ENCODE results near the gene TEX28. TPM values are rescaled to one million over a fixed set of nuclear protein-coding genes. Genes with fewer than 3 reads are reported as not detected.

Gene TEX28
- total RNA-seq, 1 donor from 2014 or later = not detected

DNA sequence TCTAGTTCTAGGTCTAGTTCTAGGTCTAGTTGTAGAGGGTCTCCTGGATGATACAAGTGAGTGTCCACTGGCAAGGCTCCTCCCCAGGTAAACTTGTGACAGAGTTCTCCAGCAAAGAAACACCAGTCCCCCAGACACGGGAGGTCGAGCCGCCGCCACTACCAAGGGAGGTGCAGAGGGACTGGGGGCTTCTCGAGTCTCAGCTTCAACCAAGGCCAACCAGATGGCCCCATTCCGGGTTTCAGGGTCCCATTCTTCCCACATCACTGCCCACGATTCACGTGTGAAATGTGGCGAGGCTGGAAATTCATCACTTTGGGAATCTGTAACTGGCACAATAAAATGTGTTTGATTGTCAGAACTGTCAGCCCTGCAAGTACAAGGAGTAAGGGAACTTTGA, 38.2 kb upstream of the TEX28 start:
- Histone ChIP-seq H3K36me3 (no peaks in the 10 kb centered on the region), H3K4me1 (no peaks in the 10 kb centered on the region), H3K9me3 (no peaks in the 10 kb centered on the region), H3K27me3 (no peaks in the 10 kb centered on the region), H3K4me3 (no peak overlapping the region), H3K27ac (no peak overlapping the region)
- intact Hi-C loops (cut with DNase I) = no loop called here
- TF ChIP-seq POLR2A (IDR thresholded peaks at IDR 0.05) (no peak), POLR2AphosphoS5 (IDR thresholded peaks at IDR 0.05; ENCODE audit: insufficient read depth in 1 of 2, low read depth in 1 of 2) (no peak)
- TF ChIP-seq, protein P1, sequence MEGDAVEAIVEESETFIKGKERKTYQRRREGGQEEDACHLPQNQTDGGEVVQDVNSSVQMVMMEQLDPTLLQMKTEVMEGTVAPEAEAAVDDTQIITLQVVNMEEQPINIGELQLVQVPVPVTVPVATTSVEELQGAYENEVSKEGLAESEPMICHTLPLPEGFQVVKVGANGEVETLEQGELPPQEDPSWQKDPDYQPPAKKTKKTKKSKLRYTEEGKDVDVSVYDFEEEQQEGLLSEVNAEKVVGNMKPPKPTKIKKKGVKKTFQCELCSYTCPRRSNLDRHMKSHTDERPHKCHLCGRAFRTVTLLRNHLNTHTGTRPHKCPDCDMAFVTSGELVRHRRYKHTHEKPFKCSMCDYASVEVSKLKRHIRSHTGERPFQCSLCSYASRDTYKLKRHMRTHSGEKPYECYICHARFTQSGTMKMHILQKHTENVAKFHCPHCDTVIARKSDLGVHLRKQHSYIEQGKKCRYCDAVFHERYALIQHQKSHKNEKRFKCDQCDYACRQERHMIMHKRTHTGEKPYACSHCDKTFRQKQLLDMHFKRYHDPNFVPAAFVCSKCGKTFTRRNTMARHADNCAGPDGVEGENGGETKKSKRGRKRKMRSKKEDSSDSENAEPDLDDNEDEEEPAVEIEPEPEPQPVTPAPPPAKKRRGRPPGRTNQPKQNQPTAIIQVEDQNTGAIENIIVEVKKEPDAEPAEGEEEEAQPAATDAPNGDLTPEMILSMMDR (IDR thresholded peaks at IDR 0.05) = no peak
- no peak for DNase-seq (ENCODE audit: extremely low spot score in 2 of 2)

DNA sequence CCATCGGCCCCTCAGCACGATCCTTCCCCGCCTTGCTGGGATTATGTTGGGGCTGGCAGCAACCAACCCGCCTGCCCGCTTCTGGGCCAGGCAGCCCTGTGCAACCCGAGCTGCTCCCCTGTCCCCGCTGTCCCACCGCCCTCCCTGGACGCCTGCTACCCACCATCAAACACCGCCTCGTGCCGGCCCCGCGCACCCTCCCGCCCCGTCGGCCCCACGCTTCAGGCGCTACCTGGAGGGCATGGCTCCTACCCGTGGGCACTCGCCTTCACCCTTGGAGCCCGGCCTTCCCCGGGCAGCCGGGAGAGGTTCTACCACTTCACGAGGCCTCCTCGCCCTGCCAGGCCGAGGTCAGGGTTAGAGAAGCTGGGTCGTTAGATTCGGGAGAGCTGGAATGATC, 37.6 kb upstream of the TEX28 start:
- TF ChIP-seq, protein P1 (IDR thresholded peaks at IDR 0.05) = no peak
- no peak for TF ChIP-seq POLR2A (IDR thresholded peaks at IDR 0.05)
- TF ChIP-seq POLR2AphosphoS5 (IDR thresholded peaks at IDR 0.05; ENCODE audit: insufficient read depth in 1 of 2, low read depth in 1 of 2) = no peak
- H3K36me3 ChIP-seq = no peaks in the 10 kb centered on the region
- intact Hi-C loops (cut with DNase I) = no loop called here

DNA sequence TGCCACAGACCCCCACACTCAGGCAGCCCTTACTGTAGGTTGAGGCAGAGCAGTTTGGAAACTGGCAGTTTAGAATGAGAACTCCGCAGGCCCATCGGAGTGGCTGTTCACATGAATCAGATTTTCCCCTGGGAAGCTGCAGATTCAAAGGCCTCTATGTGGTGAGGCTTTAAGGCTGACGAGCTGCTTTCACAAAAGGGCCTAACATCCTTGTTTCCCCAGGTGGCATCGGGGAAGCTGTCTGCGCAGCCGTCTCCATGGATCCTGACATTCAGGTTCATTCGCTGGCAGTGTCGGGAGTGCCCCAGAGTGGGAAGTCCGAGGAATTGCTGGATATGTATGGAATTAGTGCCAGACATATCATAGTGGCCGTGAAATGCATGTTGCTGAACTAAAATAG, 34.4 kb upstream of the TEX28 start:
- no peak overlapping the region for H3K4me3 ChIP-seq
- H3K9me3 ChIP-seq = no peaks in the 10 kb centered on the region
- H3K4me1 ChIP-seq = peaks cover 7% of the 10 kb centered on the region
- TF ChIP-seq, protein P1 (IDR thresholded peaks at IDR 0.05) = no peak
- TF ChIP-seq POLR2AphosphoS5 (IDR thresholded peaks at IDR 0.05; ENCODE audit: insufficient read depth in 1 of 2, low read depth in 1 of 2) (no peak), POLR2A (IDR thresholded peaks at IDR 0.05) (no peak)
- no peak overlapping the region for H3K27ac ChIP-seq
- H3K27me3 ChIP-seq = no peaks in the 10 kb centered on the region
- intact Hi-C loops (cut with DNase I) = no loop called here
- no peaks in the 10 kb centered on the region for H3K36me3 ChIP-seq
- no peak for DNase-seq (ENCODE audit: extremely low spot score in 2 of 2)

More for the DNA sequence above, 37.6 kb upstream of the TEX28 start:
- Histone ChIP-seq H3K27me3 (no peaks in the 10 kb centered on the region), H3K9me3 (no peaks in the 10 kb centered on the region), H3K27ac (no peak overlapping the region), H3K4me3 (no peak overlapping the region), H3K4me1 (peaks cover 2% of the 10 kb centered on the region)
- no peak for DNase-seq (ENCODE audit: extremely low spot score in 2 of 2)

DNA sequence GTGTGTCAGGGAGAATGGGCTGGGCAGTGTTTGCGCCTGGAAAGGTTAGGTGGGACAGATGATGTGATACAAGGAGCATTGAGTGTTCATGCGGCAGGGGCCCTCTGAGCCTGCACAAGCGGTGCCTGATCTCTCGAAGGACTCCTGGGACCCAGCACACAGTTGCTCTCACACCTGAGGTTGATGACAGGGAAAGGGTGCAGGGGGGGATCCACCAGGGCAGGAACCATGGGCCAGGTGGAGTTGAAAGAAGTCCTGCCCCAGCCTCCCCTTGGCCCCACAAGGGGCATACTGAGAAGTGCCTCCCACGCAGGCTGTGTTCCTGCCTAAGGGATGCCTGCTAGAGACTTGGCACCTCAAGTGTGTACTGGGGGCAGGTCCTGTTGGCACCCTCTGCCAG, 33.7 kb upstream of the TEX28 start:
- intact Hi-C loops (cut with DNase I) = no loop called here
- H3K27me3 ChIP-seq = no peaks in the 10 kb centered on the region
- H3K4me1 ChIP-seq = peaks cover 7% of the 10 kb centered on the region
- H3K4me3 ChIP-seq = no peak overlapping the region
- no peaks in the 10 kb centered on the region for H3K9me3 ChIP-seq
- H3K36me3 ChIP-seq = no peaks in the 10 kb centered on the region
- H3K27ac ChIP-seq = no peak overlapping the region
- DNase-seq (ENCODE audit: extremely low spot score in 2 of 2) = no peak
- no peak for TF ChIP-seq POLR2A (IDR thresholded peaks at IDR 0.05)
- no peak for TF ChIP-seq POLR2AphosphoS5 (IDR thresholded peaks at IDR 0.05; ENCODE audit: insufficient read depth in 1 of 2, low read depth in 1 of 2)
- TF ChIP-seq, protein P1 (IDR thresholded peaks at IDR 0.05) = no peak

DNA sequence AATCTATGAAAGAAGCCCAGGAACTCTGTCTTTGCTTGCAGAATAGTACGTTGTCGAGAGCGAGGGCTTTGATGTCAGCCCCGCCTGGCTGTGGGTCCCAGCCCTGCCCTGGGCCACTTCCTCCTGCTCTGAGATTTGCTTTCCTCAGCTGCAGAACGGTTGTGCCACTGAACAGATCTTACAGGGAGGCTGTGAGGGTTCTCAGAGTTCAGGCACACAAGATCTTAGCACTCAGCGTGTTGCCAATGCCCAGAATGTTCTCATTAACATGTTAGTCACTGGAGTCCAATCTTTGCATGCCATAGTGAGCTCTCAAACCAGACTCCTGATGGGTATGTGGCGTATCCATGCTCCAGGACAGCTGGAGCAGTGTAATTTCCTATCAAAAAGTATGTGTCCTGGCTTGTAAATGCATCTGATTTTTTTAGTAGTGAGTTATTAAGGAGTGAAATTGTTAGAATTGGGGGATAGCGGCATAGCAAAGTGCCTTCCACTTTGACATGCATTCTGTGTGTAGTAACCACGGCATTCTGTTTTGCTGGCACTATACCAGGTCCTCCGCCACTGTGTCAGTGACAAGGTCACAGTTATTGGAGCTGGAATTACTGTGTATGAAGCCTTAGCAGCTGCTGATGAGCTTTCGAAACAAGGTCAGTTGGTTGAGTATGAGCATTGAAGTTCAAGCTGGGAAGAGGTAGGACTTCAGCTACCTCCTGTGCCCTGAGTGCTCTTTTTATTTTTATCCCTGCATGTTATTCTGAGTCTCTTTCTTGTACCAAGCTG, 32.3 kb upstream of the TEX28 start:
- no peak for DNase-seq (ENCODE audit: extremely low spot score in 2 of 2)
- H3K36me3 ChIP-seq = no peaks in the 10 kb centered on the region
- intact Hi-C loops (cut with DNase I) = no loop called here
- no peak overlapping the region for H3K27ac ChIP-seq
- peaks cover 7% of the 10 kb centered on the region for H3K4me1 ChIP-seq
- H3K9me3 ChIP-seq = no peaks in the 10 kb centered on the region
- TF ChIP-seq POLR2A (IDR thresholded peaks at IDR 0.05) (no peak), POLR2AphosphoS5 (IDR thresholded peaks at IDR 0.05; ENCODE audit: insufficient read depth in 1 of 2, low read depth in 1 of 2) (no peak)
- TF ChIP-seq, protein P1 (IDR thresholded peaks at IDR 0.05) = no peak
- H3K4me3 ChIP-seq = no peak overlapping the region
- H3K27me3 ChIP-seq = no peaks in the 10 kb centered on the region

All from vagina (tissue), 2 donors.